Stimulated activated naive CD4-positive, alpha-beta T cell treated with Interleukin-2 at 50 U/mL for 16 hours (primary cell): ENCODE measurements around the gene CCDC3.
"Not testable (repeated sequence)": the region's sequence is repeated elsewhere in the genome, so short reads cannot be mapped to it uniquely, and the experiment has no call there.

ENCODE experiments used
- DNase-seq: peaks from one replicate; lab custom pipeline; 2025; lab: John Stamatoyannopoulos, UW

Gene CCDC3

DNA sequence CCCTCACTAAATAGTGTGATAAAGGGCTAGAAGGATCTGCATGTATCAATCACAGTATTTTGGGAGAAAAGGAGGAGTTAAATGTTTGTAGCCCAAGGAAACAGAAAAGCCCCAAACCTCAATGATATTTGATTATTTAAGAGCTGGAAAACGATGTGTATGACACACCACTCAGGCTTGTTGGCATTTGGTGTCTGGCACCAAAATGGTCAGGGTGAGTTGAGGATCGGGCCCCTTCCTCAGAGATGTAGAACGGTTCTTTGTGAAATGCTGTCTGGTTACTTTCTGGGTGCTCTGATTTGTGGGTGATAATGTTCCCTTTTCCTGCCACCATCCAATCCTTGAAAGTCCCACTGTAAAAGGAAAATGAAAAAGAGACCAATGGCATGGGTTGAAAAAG is 113.7 kb downstream of the CCDC3 start:
- DNase-seq: no peak

DNA sequence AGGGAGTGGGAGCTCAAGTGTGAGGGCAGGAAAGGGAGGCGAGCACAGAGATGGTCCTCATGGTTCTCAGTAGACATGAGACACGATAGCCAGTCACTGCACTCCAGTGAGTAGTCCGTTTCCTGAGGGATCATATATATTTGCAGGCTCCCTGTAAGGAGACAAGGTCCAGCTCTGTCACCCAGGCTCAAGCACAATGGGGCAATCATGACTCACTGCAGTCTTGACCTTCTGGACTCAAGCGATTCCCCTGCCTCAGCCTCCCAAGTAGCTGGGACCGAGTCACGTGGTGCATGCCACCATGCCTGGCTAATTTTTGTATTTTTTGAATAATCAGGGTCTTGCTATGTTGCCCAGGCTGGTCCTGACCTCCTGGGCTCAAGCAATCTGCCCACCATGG is 116.7 kb downstream of the CCDC3 start:
- no peak for DNase-seq

DNA sequence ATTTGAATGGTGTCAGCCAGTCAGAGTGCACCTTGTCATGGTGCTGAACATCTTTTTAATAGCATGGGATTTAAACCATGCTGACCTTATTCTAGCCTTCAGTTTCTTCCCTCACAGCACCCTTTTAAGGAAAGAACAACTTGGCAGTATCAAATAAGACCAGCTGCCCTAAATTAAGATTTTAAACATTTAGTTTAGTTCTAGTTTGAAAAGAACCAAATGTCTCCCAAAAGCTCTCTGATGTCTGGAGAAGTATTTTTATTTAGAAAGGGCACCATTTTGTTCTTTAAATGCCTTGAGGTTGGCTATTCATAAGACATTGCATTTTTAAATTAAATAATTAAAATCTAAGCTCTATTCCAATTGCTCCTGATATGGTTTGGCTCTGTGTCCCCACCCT is 121.1 kb downstream of the CCDC3 start:
- DNase-seq: no peak

DNA sequence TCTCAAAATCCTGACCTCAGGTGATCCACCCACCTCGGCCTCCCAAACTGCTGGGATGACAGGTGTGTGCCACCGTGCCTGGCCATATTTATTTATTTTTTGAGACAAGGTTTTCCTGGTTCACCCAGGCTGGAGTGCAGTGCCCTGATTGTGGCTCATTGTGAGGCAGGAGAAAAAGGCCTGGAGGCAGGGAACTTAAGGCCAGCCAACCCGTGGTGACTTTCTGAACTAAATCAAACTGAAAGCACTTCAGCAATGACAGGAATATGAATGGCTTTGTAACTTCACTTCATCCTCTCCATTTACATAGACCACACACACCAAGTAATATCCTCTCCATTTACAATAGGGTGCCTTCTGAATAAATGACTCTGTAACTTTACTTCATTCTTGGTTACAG is 124.4 kb downstream of the CCDC3 start:
- no peak for DNase-seq

DNA sequence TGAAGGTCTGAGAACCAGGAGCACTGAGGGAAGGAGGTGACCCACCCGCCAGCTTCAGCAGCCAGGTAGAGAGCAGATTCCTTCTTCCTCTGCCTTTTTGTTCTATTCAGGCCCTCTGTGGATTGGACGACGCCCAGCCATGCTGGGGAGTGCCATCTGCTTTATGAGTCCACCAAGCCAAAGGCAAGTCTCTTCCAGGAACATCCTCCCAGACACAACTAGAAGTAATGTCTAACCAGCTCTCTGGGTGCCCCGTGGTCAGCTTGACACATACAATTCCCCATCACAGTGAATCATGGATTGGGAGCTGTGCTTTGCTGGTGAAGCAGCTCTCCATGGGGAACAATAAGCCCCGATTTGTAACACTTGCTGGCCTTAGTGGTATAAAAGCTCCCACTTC is 125.2 kb downstream of the CCDC3 start:
- no peak for DNase-seq

DNA sequence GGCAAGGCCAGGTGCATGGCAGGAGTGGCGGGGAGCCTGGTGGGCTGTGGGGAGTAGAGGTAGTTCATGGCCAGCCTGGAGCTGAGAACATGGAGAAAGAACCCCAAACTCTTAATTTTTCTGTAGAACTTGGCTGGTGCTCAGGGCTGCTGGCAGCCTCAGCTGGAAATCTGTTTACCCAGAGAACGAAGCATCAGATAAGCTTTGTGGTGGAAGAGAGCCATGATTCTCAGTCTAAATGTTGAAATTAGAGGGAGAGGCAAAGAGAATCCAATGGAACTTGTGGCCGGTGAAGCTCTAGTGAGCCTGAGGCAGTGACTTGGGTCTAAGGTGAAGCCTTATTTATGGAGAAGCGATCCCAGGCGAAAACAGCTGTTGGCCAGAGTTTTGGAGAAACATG is 126.4 kb downstream of the CCDC3 start:
- no peak for DNase-seq

DNA sequence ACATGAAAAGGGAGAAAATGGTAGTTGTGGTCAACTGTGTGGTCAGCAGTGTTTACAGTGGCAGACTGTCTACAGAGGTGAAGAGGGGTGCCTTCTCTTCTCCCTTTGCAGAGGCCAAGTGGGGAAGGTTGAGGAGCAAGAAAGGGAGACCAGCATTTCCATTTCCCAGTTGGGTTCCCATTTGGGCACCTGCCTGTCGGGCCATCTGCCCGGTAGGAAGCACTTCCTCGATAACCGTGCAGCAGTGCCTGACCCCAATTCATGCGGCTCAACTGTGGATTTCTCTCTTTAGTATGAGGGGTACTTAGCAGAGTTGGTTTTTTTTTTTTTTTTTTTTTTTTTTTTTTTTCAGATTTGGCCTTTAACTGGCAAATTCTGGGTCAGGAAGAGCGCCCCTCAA is 127.0 kb downstream of the CCDC3 start:
- DNase-seq: no peak

DNA sequence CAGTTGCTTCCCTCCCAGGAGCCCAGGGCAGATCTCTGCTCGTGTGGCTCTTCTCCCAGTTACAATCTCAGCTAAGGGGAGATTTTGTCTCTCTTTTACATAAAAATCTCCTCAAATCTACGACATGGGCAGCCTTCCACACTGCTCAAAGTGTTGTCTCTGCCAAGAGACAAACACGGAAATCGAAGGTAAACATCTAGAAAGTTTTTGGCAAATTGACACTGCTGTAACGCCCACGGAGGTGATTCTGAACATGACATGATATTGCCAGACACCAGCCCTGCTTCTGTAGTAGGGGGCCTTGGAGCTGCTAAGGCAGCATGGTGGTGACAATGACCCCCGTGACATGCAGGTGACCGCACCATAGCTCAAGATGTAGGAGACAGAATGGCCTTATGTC is 128.3 kb downstream of the CCDC3 start:
- no peak for DNase-seq

DNA sequence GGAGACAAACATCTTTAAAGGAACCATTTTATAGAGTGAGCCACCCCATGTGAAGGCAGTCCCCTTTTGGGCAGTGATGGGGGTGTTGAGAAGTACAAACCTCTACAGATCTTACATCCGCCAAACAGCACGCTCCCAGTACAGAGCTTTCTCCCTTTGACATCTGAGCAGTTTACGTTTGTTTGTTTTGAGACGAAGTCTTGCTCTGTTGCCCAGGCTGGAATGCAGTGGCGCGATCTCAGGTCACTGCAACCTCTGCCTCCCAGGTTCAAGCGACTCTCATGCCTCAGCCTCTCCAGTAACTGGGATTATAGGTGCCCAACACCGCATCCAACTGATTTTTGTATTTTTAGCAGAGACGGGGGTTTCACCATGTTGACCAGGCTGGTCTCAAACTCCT is 128.9 kb downstream of the CCDC3 start:
- no peak for DNase-seq

DNA sequence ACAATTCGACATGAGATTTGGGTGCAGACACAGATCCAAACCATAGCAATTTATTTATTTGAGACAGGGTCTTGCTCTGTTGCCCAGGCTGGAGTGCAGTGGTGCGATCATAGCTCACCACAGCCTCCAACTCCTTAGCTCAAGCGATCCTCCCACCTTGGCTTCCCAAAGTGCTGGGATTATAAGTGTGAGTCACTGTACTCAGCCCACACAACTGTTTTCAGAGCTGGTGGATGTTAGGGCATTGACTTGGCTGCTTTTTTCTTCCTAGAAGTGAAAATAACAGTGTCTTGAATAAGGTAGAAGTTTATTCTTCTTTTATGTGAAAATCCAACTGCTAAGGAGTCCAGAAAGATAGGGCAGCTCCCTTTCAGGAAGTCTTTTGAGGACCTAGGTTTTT is 132.1 kb downstream of the CCDC3 start:
- DNase-seq: no peak

DNA sequence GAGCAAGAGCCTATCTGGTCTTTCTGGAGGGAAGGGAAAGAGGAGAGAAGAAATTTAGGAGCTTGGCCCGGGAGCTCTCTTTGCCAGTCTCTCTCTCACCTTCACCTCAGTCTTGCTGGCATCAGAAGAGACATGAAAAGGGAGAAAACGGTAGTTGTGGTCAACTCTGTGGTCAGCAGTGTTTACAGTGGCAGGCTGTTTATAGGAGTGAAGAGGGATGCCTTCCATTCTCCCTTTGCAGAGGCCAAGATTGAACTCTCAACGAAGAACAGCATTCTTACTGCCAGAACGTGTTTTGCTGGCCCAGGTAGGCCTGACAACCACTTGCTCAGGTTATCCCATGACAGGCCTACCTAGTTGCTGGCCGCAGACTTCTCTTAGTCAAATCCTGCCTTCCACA is 133.3 kb downstream of the CCDC3 start:
- DNase-seq: no peak

DNA sequence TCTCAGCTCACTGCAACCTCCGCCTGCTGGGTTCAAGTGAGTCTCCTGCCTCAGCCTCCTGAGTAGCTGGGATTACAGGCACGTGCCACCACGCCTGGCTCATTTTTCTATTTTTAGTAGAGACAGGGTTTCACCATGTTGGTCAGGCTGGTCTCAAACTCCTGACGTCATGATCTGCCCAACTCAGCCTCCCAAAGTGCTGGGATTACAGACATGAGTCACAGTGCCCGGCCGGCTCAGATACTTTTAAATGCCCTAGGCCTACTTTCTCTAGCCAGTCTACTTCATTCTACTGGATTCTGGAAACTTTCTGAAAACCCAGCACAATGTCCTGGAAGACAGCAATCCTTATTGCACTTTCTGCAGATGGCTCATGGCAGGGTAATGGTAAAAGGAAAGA is 136.0 kb downstream of the CCDC3 start:
- not testable (repeated sequence) for DNase-seq

DNA sequence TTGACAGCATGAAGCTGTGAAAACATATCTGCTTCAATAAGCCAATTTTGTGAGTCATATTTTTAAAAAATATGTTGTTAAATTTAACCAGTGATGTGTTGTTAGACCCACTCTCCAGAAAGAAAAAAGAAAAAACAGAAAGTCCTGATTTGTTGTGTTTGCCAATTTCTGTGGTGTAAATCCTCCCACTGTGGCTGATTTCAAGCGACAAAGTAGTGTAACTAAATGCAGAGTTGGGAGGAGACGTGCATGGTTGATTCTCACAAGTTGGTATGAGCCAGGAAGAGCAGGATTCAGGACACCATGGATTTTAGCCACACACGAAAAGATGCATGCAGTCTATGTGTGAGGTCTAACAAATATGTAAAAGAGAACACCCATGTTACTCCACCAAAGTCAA is 139.1 kb downstream of the CCDC3 start:
- no peak for DNase-seq

DNA sequence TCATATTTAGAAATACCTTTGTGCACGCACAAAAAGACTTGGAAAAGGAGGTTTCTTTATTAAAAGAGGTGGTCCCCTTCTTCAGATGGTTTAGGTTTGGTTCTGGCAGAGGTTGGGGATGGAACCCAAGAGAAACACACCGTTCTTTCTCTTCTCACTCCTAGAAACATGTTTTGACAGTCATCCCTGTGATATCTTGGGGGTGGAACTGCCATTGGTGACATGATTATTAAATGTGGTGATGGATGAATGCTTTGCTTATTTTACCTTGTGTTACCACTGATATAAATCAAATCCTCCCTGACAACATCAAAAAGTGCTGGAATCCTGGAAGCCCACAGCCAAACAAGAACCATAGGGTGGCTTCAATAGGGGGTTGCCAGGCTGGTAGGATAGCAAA is 146.5 kb downstream of the CCDC3 start:
- DNase-seq: no peak

DNA sequence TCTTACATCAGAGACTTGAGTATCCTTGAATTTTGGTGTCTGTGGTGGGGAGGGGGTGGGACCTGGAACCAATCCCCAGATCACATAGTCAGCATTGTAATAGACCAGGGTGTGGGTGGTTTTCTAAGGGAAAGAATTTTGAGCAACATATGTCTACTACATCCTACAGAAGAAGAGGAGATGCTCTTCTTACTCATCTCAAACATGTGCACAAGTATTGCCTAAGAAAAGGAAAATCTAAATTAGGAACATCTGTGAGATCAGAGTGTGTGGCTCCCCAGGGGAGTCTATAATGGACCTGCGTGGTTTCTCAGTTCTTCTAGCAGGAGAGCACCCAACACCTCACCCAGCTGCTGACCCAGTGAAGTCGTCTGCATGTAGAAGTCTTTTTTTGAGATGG is 148.8 kb downstream of the CCDC3 start:
- DNase-seq: no peak

DNA sequence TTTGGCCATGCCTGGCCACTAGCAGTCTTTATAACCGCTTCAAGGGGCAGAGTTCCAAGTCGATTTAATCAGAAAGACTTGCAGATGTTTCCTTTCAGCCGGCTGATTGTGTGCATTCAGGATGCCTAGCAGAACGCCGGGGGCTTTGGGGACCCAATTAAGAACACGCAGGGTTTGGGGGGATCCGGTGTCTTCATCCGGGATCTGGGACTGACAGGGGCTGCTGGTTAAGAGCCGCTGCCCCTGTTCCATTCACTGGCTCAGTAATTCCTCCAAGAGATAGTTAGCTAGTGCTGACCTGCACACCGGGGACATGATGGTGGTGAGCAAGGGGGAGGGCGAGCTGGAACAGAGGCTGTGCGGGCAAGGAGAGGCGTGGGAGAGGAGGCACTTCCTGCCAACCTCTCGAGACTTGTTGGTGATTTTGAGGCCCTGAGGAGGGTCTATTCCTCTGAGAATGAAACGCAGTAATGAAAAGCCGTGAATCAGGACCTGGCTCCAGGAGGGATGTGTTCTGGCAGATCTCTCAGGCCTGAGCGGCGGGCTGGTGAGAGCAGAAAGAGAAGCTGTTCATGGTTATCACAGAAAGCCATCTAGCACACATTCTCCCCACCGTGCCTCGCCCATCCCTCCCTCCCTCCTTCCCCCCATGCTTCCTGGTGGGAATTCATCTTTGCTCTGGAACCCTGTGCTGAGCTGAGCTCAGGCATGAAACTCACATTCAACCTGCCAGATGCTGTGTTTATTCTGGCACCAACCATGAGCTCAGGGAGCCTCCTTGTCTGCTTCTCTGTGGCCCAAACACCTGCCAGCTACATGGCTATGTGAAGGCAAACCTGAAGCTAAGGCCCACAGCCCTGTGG is 152.0 kb downstream of the CCDC3 start:
- no peak for DNase-seq

DNA sequence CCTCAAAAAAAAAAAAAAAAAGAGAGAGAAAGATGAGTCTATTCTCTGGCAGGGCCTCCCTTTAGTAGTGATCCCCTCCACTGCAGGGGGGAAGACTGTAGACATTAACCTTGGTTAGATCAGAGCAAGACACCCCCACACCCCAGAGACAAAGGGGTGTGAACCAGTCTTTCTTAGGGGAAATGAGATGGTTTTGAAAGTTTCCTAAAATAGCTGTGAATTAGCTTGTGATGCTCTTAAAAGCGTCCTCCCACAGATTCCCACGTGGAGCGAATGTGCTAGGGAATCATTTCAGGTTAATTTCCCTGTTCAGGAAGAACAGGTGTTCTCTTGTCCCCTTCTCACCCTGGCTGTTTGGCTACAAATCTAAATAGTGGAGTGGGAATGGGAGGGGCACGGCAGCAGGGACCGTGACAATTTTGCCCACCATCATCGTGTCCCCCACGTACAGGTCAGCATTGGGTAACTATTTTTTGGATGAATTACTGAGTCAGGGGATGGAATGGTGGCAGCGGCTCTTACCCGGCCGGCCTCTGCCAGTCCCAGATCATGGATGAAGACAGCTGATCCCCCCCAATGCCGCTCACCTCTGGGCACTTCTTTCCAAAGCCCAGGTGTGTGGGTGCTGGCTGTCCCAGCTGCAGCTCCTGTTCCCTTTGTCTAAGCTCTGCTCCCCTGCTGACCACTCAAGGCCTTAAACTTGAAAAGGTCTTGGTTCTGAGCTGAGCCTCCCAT is 152.9 kb downstream of the CCDC3 start:
- no peak for DNase-seq

DNA sequence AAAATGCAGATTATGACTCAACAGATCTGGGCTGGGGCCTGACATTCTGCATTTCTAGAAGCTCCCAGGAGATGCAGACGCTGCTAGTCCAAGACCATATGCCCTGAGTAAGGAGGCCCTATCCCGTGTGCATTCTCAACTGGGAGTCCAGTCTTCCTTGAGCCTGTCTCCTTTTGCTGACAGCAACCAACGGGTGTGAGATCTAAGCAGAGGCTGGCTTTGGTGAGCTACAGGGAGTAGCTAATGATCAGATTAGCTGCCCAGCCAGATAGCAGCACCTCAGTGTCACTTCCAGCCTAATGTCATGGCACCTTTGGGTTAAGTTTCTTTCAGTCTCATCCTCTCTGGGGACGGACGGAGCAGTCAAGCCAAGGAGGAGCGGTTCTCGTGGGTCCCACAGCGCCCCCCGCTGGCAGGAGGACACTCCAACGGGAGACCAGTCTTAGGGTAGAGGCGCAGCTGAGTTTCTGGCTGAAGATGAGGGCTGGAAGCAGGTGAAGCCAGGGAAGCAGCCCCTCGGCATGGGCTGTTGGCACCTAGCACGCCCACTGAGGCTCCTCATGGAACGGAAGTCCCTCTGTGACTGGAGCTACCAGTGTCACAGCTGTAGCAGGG is 154.0 kb downstream of the CCDC3 start:
- no peak for DNase-seq

DNA sequence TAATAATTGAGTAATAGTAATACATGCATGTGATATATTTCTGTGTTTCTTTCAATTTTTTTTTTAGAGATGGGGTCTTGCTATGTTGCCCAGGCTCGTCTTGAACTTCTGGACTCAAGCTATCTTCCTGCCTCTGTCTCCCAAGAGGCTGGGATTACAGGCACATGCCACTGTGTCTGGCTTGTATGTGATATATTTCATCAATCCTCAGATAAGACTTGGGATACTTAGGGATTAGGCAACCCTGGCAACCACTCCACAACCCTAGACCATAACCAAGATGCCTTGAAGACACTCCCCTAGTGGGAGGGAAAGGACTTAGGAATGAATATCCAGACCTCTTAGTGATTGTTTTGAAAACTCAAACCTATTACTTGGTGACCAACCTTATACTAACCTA is 154.8 kb downstream of the CCDC3 start:
- no peak for DNase-seq
